Panc1 (cell line): ENCODE measurements around the gene HIPK2. TPM values are rescaled to one million over a fixed set of nuclear protein-coding genes. Genes with fewer than 3 reads are reported as not detected.

Experiments used
- ATAC-seq: fragments of 200-7000 bp; cut with Tn5 transposase; 2 replicates; pipeline ENCODE4 v1.9.1; 2020; ENCODE audit warnings: mild to moderate bottlenecking, moderate library complexity
- BruUV-seq: library from RNA; stranded (reverse); fragments of 400-500 nt; replicated peaks from 2 replicates; lab custom pipeline; 2021; lab: Mats Ljungman, UMichigan
- CTCF ChIA-PET: fragments of 300-600 bp; sonication (Branson Sonifier 250); formaldehyde crosslinking; loops from one replicate; lab custom pipeline; 2022; ENCODE audit warnings: antibody characterized with exemption; lab: Charles Lee
- POLR2A ChIA-PET: fragments of 300-600 bp; sonication (Branson Sonifier 250); formaldehyde crosslinking; loops from one replicate; lab custom pipeline; 2022; ENCODE audit warnings: antibody characterized with exemption; lab: Charles Lee
- DNase-seq: peaks from one replicate; pipeline ENCODE4 v3.0.0-alpha.2; 2010; ENCODE audit warnings: low read depth, low spot score
- H3K27ac ChIP-seq: 2 replicates; pipeline ENCODE4 v1.5.1; 2011; ENCODE audit warnings: mild to moderate bottlenecking, low read length, inconsistent platforms
- H3K27me3 ChIP-seq: fragments of 200-500 bp; sonication (Bioruptor generic); 2 replicates; pipeline ENCODE4 v1.6.0; 2014; ENCODE audit warnings: low read length, inconsistent platforms; ENCODE audit not compliant: control insufficient read depth, insufficient read depth
- H3K36me3 ChIP-seq: fragments of 200-500 bp; sonication (Bioruptor generic); 2 replicates; pipeline ENCODE4 v1.5.1; 2014; ENCODE audit warnings: inconsistent platforms, mild to moderate bottlenecking, low read length, moderate library complexity; ENCODE audit not compliant: control insufficient read depth, insufficient read depth
- H3K4me1 ChIP-seq: 2 replicates; pipeline ENCODE4 v1.5.1; 2011; ENCODE audit warnings: inconsistent platforms, mild to moderate bottlenecking, low read length, moderate library complexity; ENCODE audit not compliant: control insufficient read depth, insufficient read depth
- H3K4me3 ChIP-seq, 2 experiments: 2 replicates each; pipeline ENCODE4 v1.5.1; 2011 to 2012; ENCODE audit warnings: low read depth in 2 of 2, low read length in 2 of 2, mild to moderate bottlenecking in 2 of 2, inconsistent platforms in 1 of 2, moderate library complexity in 1 of 2
- H3K9me3 ChIP-seq: fragments of 200-500 bp; sonication (Bioruptor generic); 2 replicates; pipeline ENCODE4 v1.5.1; 2014; ENCODE audit warnings: low read depth, mild to moderate bottlenecking, inconsistent platforms, low read length, moderate library complexity; ENCODE audit not compliant: control insufficient read depth, insufficient read depth
- POLR2AphosphoS5 ChIP-seq: IDR thresholded peaks from 2 replicates; pipeline ENCODE4 v1.6.1; 2012; ENCODE audit warnings: mild to moderate bottlenecking, low read depth, low read length, moderate library complexity
- SIN3A ChIP-seq: IDR thresholded peaks from 2 replicates; pipeline ENCODE4 v1.6.1; 2012; ENCODE audit warnings: low read depth, mild to moderate bottlenecking, low read length, moderate library complexity, borderline replicate concordance; ENCODE audit not compliant: insufficient read depth
- TCF7L2 ChIP-seq: IDR thresholded peaks from 2 replicates; pipeline ENCODE4 v1.6.1; 2011; ENCODE audit warnings: mild to moderate bottlenecking, low read depth, low read length, inconsistent platforms
- in situ Hi-C: cut with HindIII; loops from 2 replicates; pipeline ENCODE4 v1.10.0; 2016; ENCODE audit warnings: low sequenced_read_pairs, low pct_unique_long_range_greater_than_20kb
- intact Hi-C: fragments of 100-400 bp; cut with micrococcal nuclease; formaldehyde crosslinking; loops from one replicate; pipeline ENCODE4 v1.10.0; 2022; ENCODE audit not compliant: unreplicated experiment
- total RNA-seq: library from RNA; stranded (reverse); gene quantifications from one replicate; pipeline ENCODE4 v1.2.1, GENCODE V29; 2021; ENCODE audit not compliant: unreplicated experiment
- TF ChIP-seq, protein P1 (sequence below), 2 experiments: IDR thresholded peaks; 2 replicates each; pipeline ENCODE4 v1.6.1; 2011 to 2012; ENCODE audit warnings: low read depth in 2 of 2, control low read depth in 1 of 2, low read length in 1 of 2, mild to moderate bottlenecking in 1 of 2, moderate library complexity in 1 of 2; ENCODE audit not compliant: insufficient read depth in 1 of 2
- TF ChIP-seq, protein P2 (sequence below): fragments of 450-650 bp; IDR thresholded peaks from 2 replicates; pipeline ENCODE4 v1.5.1; 2017; ENCODE audit warnings: mild to moderate bottlenecking

The HIPK2 gene
- total RNA-seq, 1 experiment from 2014 or later: 34.1 TPM

DNA sequence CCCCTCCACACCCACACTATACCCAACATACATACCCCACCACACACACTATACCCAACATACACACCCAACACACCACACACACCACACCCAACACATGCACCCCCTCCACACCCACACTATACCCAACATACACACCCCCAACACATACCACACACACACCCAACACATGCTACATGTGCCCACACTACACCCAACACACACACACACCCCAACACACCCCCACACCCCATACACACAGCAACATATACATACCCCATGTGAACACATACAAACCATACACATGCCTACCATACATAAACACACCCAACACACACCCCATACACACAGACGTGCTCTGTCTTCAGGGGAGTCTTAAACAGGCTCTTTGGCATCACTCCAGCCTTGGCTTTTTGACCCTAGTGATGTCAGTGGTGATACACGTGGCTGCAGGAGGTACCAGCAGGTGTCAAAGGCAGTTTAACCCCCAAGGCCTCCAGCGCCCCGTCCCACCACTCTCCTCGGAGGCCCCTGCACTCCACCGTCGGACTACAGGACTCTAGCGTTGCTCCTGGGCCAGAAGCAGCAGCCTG, 73.4 kb downstream of the HIPK2 start:
- BruUV-seq: no TSS peak

DNA sequence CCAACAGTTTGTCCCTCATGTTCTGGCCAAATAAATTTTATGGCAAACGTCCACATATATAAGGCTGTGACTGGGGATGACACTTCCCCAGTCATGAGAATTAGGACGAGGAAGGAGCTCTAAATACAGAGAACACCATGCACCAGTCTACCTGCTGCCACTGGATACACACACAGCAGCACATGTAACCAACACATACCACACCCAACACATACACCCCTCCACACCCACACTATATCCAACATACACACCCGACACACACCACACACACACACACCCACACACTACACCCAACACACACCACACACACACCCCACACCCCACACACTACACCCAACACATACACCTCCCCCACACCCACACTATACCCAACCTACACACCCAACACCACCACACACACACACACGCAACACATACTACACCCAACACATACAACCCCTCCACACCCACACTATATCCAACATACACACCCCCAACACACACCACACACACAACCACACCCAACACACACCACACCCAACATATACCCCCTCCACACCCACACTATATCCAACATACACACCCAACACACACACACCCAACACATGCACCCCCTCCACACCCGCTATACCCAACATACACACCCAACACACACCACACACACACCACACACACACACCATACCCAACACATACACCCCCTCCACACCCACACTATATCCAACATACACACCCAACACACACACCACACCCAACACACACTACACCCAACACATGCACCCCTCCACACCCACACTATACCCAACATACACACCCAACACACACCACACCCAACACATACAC, 74.1 kb downstream of the HIPK2 start:
- no peaks in the 10 kb centered on the region for H3K9me3 ChIP-seq
- ATAC-seq: no peak
- intact Hi-C loops (no loop called here), in situ Hi-C loops (no loop called here)
- H3K36me3 ChIP-seq: no peaks in the 10 kb centered on the region
- TF ChIP-seq, protein P1, sequence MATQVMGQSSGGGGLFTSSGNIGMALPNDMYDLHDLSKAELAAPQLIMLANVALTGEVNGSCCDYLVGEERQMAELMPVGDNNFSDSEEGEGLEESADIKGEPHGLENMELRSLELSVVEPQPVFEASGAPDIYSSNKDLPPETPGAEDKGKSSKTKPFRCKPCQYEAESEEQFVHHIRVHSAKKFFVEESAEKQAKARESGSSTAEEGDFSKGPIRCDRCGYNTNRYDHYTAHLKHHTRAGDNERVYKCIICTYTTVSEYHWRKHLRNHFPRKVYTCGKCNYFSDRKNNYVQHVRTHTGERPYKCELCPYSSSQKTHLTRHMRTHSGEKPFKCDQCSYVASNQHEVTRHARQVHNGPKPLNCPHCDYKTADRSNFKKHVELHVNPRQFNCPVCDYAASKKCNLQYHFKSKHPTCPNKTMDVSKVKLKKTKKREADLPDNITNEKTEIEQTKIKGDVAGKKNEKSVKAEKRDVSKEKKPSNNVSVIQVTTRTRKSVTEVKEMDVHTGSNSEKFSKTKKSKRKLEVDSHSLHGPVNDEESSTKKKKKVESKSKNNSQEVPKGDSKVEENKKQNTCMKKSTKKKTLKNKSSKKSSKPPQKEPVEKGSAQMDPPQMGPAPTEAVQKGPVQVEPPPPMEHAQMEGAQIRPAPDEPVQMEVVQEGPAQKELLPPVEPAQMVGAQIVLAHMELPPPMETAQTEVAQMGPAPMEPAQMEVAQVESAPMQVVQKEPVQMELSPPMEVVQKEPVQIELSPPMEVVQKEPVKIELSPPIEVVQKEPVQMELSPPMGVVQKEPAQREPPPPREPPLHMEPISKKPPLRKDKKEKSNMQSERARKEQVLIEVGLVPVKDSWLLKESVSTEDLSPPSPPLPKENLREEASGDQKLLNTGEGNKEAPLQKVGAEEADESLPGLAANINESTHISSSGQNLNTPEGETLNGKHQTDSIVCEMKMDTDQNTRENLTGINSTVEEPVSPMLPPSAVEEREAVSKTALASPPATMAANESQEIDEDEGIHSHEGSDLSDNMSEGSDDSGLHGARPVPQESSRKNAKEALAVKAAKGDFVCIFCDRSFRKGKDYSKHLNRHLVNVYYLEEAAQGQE (IDR thresholded peaks at IDR 0.05; ENCODE audit: insufficient read depth in 1 of 2, low read depth in 2 of 2, low read length in 1 of 2): no peak
- TF ChIP-seq POLR2AphosphoS5 (no peak), TCF7L2 (no peak), SIN3A (no peak)
- TF ChIP-seq, protein P2, sequence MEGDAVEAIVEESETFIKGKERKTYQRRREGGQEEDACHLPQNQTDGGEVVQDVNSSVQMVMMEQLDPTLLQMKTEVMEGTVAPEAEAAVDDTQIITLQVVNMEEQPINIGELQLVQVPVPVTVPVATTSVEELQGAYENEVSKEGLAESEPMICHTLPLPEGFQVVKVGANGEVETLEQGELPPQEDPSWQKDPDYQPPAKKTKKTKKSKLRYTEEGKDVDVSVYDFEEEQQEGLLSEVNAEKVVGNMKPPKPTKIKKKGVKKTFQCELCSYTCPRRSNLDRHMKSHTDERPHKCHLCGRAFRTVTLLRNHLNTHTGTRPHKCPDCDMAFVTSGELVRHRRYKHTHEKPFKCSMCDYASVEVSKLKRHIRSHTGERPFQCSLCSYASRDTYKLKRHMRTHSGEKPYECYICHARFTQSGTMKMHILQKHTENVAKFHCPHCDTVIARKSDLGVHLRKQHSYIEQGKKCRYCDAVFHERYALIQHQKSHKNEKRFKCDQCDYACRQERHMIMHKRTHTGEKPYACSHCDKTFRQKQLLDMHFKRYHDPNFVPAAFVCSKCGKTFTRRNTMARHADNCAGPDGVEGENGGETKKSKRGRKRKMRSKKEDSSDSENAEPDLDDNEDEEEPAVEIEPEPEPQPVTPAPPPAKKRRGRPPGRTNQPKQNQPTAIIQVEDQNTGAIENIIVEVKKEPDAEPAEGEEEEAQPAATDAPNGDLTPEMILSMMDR: no peak
- ChIA-PET POLR2A (no interaction called here), CTCF (no interaction called here)
- peaks cover 5% of the 10 kb centered on the region; the same call in 1 of the 2 replicates for H3K4me1 ChIP-seq
- no peak overlapping the region for H3K4me3 ChIP-seq
- H3K27ac ChIP-seq: no peak overlapping the region
- BruUV-seq: no TSS peak
- DNase-seq: no peak
- no peaks in the 10 kb centered on the region for H3K27me3 ChIP-seq

More for the DNA sequence above, 73.4 kb downstream of the HIPK2 start:
- H3K36me3 ChIP-seq: no peaks in the 10 kb centered on the region
- intact Hi-C loops (no loop called here), in situ Hi-C loops (no loop called here)
- CTCF ChIA-PET: no interaction called here
- no peak overlapping the region for H3K27ac ChIP-seq
- no peak overlapping the region for H3K4me3 ChIP-seq
- H3K9me3 ChIP-seq: no peaks in the 10 kb centered on the region
- no peaks in the 10 kb centered on the region for H3K27me3 ChIP-seq
- H3K4me1 ChIP-seq: peaks cover 5% of the 10 kb centered on the region; the same call in 1 of the 2 replicates
- TF ChIP-seq, protein P2: no peak
- TF ChIP-seq SIN3A (no peak), TCF7L2 (no peak), POLR2AphosphoS5 (no peak)
- TF ChIP-seq, protein P1 (IDR thresholded peaks at IDR 0.05; ENCODE audit: insufficient read depth in 1 of 2, low read depth in 2 of 2, low read length in 1 of 2): no peak
- POLR2A ChIA-PET: no interaction called here
- no peak for ATAC-seq
- DNase-seq: no peak
